ENCODE results near the gene APPL2. TPM values are rescaled to one million over a fixed set of nuclear protein-coding genes. Genes with fewer than 3 reads are reported as not detected.
A peak's percentile ranks its signal among the peaks of the same experiment; 100 is the strongest.

The APPL2 gene
- total and polyA plus RNA-seq, 2 of the 13 experiments (the other 11 are each of a cell fraction or from before 2014, with no cell fraction given): 9.9 to 11.1 TPM

- TF ChIP-seq CEBPZ (IDR thresholded peaks at IDR 0.05; ENCODE audit: low read length) (no peak), ZNF768 (CRISPR knock-in tag; IDR thresholded peaks at IDR 0.05) (no peak), ZNF10 (CRISPR knock-in tag; IDR thresholded peaks at IDR 0.05; ENCODE audit: borderline replicate concordance, low read depth) (no peak), ELF1 (CRISPR knock-in tag; IDR thresholded peaks at IDR 0.05) (no peak), ZNF75D (CRISPR knock-in tag; IDR thresholded peaks at IDR 0.05; ENCODE audit: borderline replicate concordance) (no peak), ARNT (IDR thresholded peaks at IDR 0.05) (no peak), ZNF614 (CRISPR knock-in tag; IDR thresholded peaks at IDR 0.05; ENCODE audit: borderline replicate concordance) (no peak), AGO2 (optimal IDR thresholded peaks at IDR 0.05; ENCODE audit: low read depth, low read length) (no peak), SOX6 (IDR thresholded peaks at IDR 0.05) (no peak), SOX6 (CRISPR knock-in tag; IDR thresholded peaks at IDR 0.05) (peak; percentile 30; the same call in 1 of the 2 replicates), SAFB2 (CRISPR knock-in tag; IDR thresholded peaks at IDR 0.05; ENCODE audit: borderline replicate concordance, low read depth) (no peak), ZNF205 (CRISPR knock-in tag; IDR thresholded peaks at IDR 0.05) (no peak), ZNF280D (CRISPR knock-in tag; IDR thresholded peaks at IDR 0.05) (no peak), CEBPB (IDR thresholded peaks at IDR 0.05; ENCODE audit: borderline replicate concordance, low read depth, low read length) (0 out of 2 replicates have a peak, but pooled peaks have one; percentile 24)
Measured at GRCh38 chr12:105214670-105215375, 21.2 kb downstream of the APPL2 start (continued).
